Endothelial cell of umbilical vein (primary cell): ENCODE results near the gene PGGHG.

ENCODE experiments used
- CTCF ChIP-seq, 2 donors: IDR thresholded peaks; 1 replicate in 1 of 2; 2 replicates in 1 of 2; pipeline ENCODE4 v1.5.1; 2011; ENCODE audit warnings: low read length in 2 of 2, mild to moderate bottlenecking in 2 of 2, moderate library complexity in 2 of 2, control low read depth in 1 of 2, inconsistent platforms in 1 of 2, low read depth in 1 of 2; ENCODE audit not compliant: insufficient read depth in 1 of 2; ENCODE audit errors: extremely low read depth in 1 of 2
- POLR2AphosphoS5 ChIP-seq: IDR thresholded peaks from 2 replicates; pipeline ENCODE4 v1.6.1; 2012; ENCODE audit warnings: low read depth, mild to moderate bottlenecking, control low read depth, low read length, moderate library complexity; ENCODE audit not compliant: insufficient read depth

- TF ChIP-seq CTCF (IDR thresholded peaks at IDR 0.05; ENCODE audit: extremely low read depth in 1 of 2, insufficient read depth in 1 of 2, low read depth in 1 of 2, low read length in 2 of 2) (no peak), POLR2AphosphoS5 (no peak)
Measured at GRCh38 chr11:330307-330693, 41.4 kb downstream of the PGGHG start.
